Stomach (tissue), 9 donors: ENCODE data around the gene SLFN14. TPM values are rescaled to one million over a fixed set of nuclear protein-coding genes. Genes with fewer than 3 reads are reported as not detected.

ENCODE experiments used
- DNase-seq, 2 donors: peaks; one replicate each; pipeline versions ENCODE4 v3.0.0 to v3.0.0-alpha.2; 2013 to 2019
- H3K27ac ChIP-seq, 5 donors: fragments of 200-600 bp in 4 of 5; sonication (generic) in 4 of 5; one replicate each; pipeline ENCODE4 v1.5.1; 2013 to 2019; ENCODE audit warnings: mild to moderate bottlenecking in 1 of 5, moderate library complexity in 1 of 5
- H3K27me3 ChIP-seq, 3 donors: fragments of 200-600 bp; sonication (generic); one replicate each; pipeline ENCODE4 v1.5.1; 2017 to 2019; ENCODE audit warnings: mixed run types in 1 of 3
- H3K36me3 ChIP-seq, 4 donors: fragments of 200-600 bp; sonication (generic); 1 replicate in 3 of 4; 2 replicates in 1 of 4; pipeline ENCODE4 v1.5.1; 2016 to 2019
- H3K4me1 ChIP-seq, 4 donors: fragments of 200-600 bp; sonication (generic); one replicate each; pipeline ENCODE4 v1.5.1; 2016 to 2019
- H3K4me3 ChIP-seq, 4 donors: fragments of 200-600 bp; sonication (generic) in 3 of 4; one replicate each; pipeline ENCODE4 v1.5.1; 2016 to 2019; ENCODE audit warnings: mild to moderate bottlenecking in 1 of 4
- H3K9me3 ChIP-seq, 4 donors: fragments of 200-600 bp; sonication (generic); one replicate each; pipeline ENCODE4 v1.5.1; 2016 to 2019
- CTCF ChIP-seq, 7 experiments: fragments of 450-650 bp in 4 of 7; fragments of 200-600 bp in 3 of 7; sonication (generic) in 3 of 7; IDR thresholded peaks; one replicate each; pipeline ENCODE4 v1.5.1; 2016 to 2019; ENCODE audit warnings: antibody characterized with exemption in 7 of 7, control low read depth in 2 of 7, mild to moderate bottlenecking in 1 of 7
- EP300 ChIP-seq: sonication (generic); formaldehyde crosslinking; IDR thresholded peaks from one replicate; pipeline ENCODE4 v1.6.1; 2017; ENCODE audit warnings: antibody characterized with exemption
- POLR2A ChIP-seq, 4 donors: fragments of 450-650 bp; IDR thresholded peaks; one replicate each; pipeline ENCODE4 v1.6.1; 2016; ENCODE audit warnings: antibody characterized with exemption in 4 of 4, control low read depth in 2 of 4, mild to moderate bottlenecking in 1 of 4, moderate library complexity in 1 of 4
- POLR2AphosphoS5 ChIP-seq, 3 donors: sonication (generic); formaldehyde crosslinking; IDR thresholded peaks; one replicate each; pipeline ENCODE4 v1.6.1; 2016; ENCODE audit warnings: antibody characterized with exemption in 3 of 3
- WGBS, 5 donors: extraction: QIAGEN DNeasy Blood & Tissue Kit in 3 of 5; methylation state at CpG; one replicate each; pipeline versions ENCODE4 v1.1.5 to v1.1.7; 2013 to 2018; 5-methylcytosine and 5-hydroxymethylcytosine counted together
- intact Hi-C: fragments of 100-400 bp; cut with DNase I; formaldehyde crosslinking; loops from one replicate; pipeline ENCODE4 v1.15.1; 2023; ENCODE audit warnings: low total_unique reads
- polyA plus RNA-seq, 3 donors: library from polyadenylated mRNA; stranded (reverse); fragments of 200-250 nt; gene quantifications; one replicate each; pipeline ENCODE4 v1.2.3, GENCODE V29; 2013
- total RNA-seq, 5 donors: library from RNA; depleted of rRNA; stranded (reverse); fragments of >200 nt; gene quantifications; one replicate each; pipeline versions ENCODE4 v1.1.0 to v1.2.3, GENCODE V29; 2014 to 2016
- donor health status: healthy with polysubstance abuse.
- donor health status: Bipolar disorder and iron deficiency.
- donor health status: healthy.

SLFN14 gene
- total and polyA plus RNA-seq, 8 donors, result not detected

- no peak overlapping the region for H3K27ac ChIP-seq
- no peak for DNase-seq
- no peaks in the 10 kb centered on the region for H3K9me3 ChIP-seq
- H3K4me3 ChIP-seq, result no peak overlapping the region
- H3K36me3 ChIP-seq, result no peaks in the 10 kb centered on the region
- WGBS, 5 donors, result 69 to 91% (median 85%) methylated on average over 3 of the region's 3 CpGs
- H3K4me1 ChIP-seq, result no peaks in the 10 kb centered on the region
- TF ChIP-seq POLR2A (IDR thresholded peaks at IDR 0.05) (no peak), POLR2AphosphoS5 (IDR thresholded peaks at IDR 0.05) (no peak), EP300 (no peak), CTCF (IDR thresholded peaks at IDR 0.05) (no peak)
- H3K27me3 ChIP-seq, result peaks cover 0 to 11% (median 0%) of the 10 kb centered on the region in 3 donors
- intact Hi-C loops, result no loop called here
These were observed 3.3 kb downstream of the SLFN14 start for GRCh38 chr17:35557353-35557752.

GRCh38 chr17:35555691-35556090 lies 4.9 kb downstream of the SLFN14 start:
- TF ChIP-seq EP300, result no peak
- TF ChIP-seq CTCF (IDR thresholded peaks at IDR 0.05), result no peak
- TF ChIP-seq POLR2AphosphoS5 (IDR thresholded peaks at IDR 0.05), result no peak
- TF ChIP-seq POLR2A (IDR thresholded peaks at IDR 0.05), result no peak
- H3K9me3 ChIP-seq, result no peaks in the 10 kb centered on the region
- no peak for DNase-seq
- H3K4me3 ChIP-seq, result no peak overlapping the region
- WGBS, 5 donors, result 84 to 93% (median 91%) methylated on average over 5 of the region's 5 CpGs
- no peaks in the 10 kb centered on the region for H3K36me3 ChIP-seq
- H3K27ac ChIP-seq, result no peak overlapping the region
- H3K27me3 ChIP-seq, result peaks cover 0 to 17% (median 0%) of the 10 kb centered on the region in 3 donors
- intact Hi-C loops, result no loop called here
- no peaks in the 10 kb centered on the region for H3K4me1 ChIP-seq

GRCh38 chr17:35554668-35555067 lies 6.0 kb downstream of the SLFN14 start:
- intact Hi-C loops, result no loop called here
- no peaks in the 10 kb centered on the region for H3K36me3 ChIP-seq
- H3K9me3 ChIP-seq, result no peaks in the 10 kb centered on the region
- 66 to 84% (median 72%) methylated on average over 5 of the region's 5 CpGs for WGBS, 5 donors
- no peak for TF ChIP-seq CTCF (IDR thresholded peaks at IDR 0.05)
- TF ChIP-seq POLR2A (IDR thresholded peaks at IDR 0.05), result no peak
- TF ChIP-seq EP300, result no peak
- TF ChIP-seq POLR2AphosphoS5 (IDR thresholded peaks at IDR 0.05), result no peak
- H3K4me1 ChIP-seq, result no peaks in the 10 kb centered on the region
- H3K4me3 ChIP-seq, result no peak overlapping the region
- peaks cover 0 to 16% (median 0%) of the 10 kb centered on the region in 3 donors for H3K27me3 ChIP-seq
- no peak for DNase-seq
- no peak overlapping the region for H3K27ac ChIP-seq

GRCh38 chr17:35553310-35553709 lies 7.3 kb downstream of the SLFN14 start:
- Histone ChIP-seq H3K4me1 (no peaks in the 10 kb centered on the region), H3K4me3 (no peak overlapping the region), H3K9me3 (no peaks in the 10 kb centered on the region), H3K36me3 (no peaks in the 10 kb centered on the region), H3K27me3 (peaks cover 0 to 14% (median 0%) of the 10 kb centered on the region in 3 donors), H3K27ac (no peak overlapping the region)
- intact Hi-C loops, result no loop called here
- 78 to 90% (median 86%) methylated on average over 4 of the region's 4 CpGs for WGBS, 5 donors
- no peak for DNase-seq
- no peak for TF ChIP-seq CTCF (IDR thresholded peaks at IDR 0.05)
- TF ChIP-seq POLR2A (IDR thresholded peaks at IDR 0.05), result no peak
- TF ChIP-seq POLR2AphosphoS5 (IDR thresholded peaks at IDR 0.05), result no peak
- no peak for TF ChIP-seq EP300
